ENCODE results near the gene STX18.

STX18 gene

DNA sequence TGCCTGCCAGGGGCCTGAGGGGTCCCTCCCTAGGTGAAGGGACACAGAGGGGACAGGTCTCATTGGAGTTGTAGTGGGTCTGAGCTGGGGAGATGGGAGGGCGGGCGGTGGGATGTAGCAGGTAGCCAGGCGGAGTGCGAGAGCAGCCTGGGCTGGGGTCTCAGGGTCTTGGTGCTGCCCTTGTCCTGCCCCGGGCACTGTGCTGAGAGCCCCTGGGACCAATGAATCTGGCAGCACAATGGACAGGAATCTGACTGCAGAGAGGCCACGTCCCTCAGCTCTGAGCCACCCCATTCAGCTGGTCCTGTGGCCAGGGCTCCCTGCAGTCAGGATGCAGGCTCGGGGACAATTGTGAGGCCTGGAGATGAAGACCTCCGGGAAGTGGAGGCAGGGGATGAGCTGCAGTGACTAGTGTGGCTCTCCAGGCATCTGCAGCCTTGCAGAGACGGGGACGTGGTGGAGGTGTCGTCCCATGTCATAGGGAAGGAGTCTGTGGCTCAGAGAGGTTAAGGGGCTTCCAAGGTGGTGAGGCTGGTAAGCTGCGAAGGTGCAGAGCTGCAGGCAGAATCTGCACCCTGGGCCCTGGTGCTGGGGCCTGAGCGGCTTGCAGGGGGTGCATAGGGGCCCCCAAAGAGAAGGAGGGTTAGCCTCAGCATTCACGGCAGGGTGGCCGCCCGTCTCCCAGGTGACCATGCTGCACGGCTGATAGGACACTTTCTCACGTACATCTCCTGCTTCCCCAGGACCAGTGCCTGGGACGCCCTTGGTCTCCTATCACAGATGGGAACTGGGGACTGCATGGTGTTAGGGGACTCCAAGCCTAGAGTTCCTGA, 134.3 kb downstream of the STX18 start:
- no peak overlapping the region for H3K4me3 ChIP-seq (ENCODE audit: control insufficient read depth, low read depth, low read length)
- no peak for TF ChIP-seq CTCF (conservative IDR thresholded peaks at IDR 0.05; ENCODE audit: control insufficient read depth, insufficient read depth, low read depth, low read length)
- DNase-seq (ENCODE audit: low read depth) = no peak

GRCh38 chr4:4406455-4407298, 135.2 kb downstream of the STX18 start:
- no peak overlapping the region for H3K4me3 ChIP-seq (ENCODE audit: control insufficient read depth, low read depth, low read length)
- DNase-seq (ENCODE audit: low read depth) = no peak
- TF ChIP-seq CTCF (conservative IDR thresholded peaks at IDR 0.05; ENCODE audit: control insufficient read depth, insufficient read depth, low read depth, low read length) = no peak

- no peak for DNase-seq (ENCODE audit: low read depth)
- TF ChIP-seq CTCF (conservative IDR thresholded peaks at IDR 0.05; ENCODE audit: control insufficient read depth, insufficient read depth, low read depth, low read length) = no peak
- no peak overlapping the region for H3K4me3 ChIP-seq (ENCODE audit: control insufficient read depth, low read depth, low read length)
Measured at GRCh38 chr4:4405358-4405962, 136.4 kb downstream of the STX18 start.

DNA sequence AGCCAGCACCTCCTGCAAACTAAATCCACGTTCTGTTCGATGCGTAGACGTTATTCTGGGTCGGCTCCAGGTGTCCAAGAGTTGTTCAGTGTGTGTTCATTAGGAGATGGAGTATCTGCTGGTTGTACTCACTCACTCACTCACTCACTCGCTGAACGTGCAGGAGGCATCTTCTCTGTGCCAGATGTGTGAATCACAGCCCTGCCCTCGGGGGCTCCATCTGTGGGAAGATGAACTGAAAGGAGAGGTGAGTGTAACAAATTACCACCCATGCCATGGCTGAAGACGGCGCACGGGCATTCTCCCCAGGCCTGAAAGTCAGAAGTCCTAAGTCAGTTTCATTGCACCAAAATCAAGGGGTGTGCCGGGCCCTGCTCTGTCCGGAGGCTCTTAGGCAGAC, 138.9 kb downstream of the STX18 start:
- H3K4me3 ChIP-seq (ENCODE audit: control insufficient read depth, low read depth, low read length) = no peak overlapping the region
- peak; percentile 42 for DNase-seq (ENCODE audit: low read depth)
- no peak for TF ChIP-seq CTCF (conservative IDR thresholded peaks at IDR 0.05; ENCODE audit: control insufficient read depth, insufficient read depth, low read depth, low read length)

- TF ChIP-seq CTCF (conservative IDR thresholded peaks at IDR 0.05; ENCODE audit: control insufficient read depth, insufficient read depth, low read depth, low read length) = no peak
- no peak overlapping the region for H3K4me3 ChIP-seq (ENCODE audit: control insufficient read depth, low read depth, low read length)
- DNase-seq (ENCODE audit: low read depth) = no peak
Measured at GRCh38 chr4:4401036-4401435, 140.8 kb downstream of the STX18 start.

DNA sequence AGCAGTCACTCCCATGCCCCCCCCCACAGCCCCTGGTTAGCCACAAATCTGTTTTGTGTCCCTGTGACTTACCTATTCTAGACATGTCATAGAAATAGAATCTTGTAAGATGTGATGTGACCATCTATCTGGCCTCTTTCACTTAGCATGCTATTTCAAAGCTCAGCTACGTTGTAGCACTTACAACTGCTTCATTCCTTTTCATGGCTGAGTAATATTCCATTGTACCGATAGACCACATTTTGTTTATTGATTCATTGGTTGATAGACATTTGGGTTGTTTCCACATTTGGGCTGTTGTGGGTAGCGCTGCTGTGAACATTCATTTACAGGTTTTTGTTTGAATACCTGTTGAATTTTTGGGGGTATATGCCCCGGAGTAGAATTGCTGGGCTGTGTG, 143.4 kb downstream of the STX18 start:
- no peak for TF ChIP-seq CTCF (conservative IDR thresholded peaks at IDR 0.05; ENCODE audit: control insufficient read depth, insufficient read depth, low read depth, low read length)
- no peak for DNase-seq (ENCODE audit: low read depth)
- no peak overlapping the region for H3K4me3 ChIP-seq (ENCODE audit: control insufficient read depth, low read depth, low read length)
